ENCODE measurements around the gene KCNMA1.

DNA sequence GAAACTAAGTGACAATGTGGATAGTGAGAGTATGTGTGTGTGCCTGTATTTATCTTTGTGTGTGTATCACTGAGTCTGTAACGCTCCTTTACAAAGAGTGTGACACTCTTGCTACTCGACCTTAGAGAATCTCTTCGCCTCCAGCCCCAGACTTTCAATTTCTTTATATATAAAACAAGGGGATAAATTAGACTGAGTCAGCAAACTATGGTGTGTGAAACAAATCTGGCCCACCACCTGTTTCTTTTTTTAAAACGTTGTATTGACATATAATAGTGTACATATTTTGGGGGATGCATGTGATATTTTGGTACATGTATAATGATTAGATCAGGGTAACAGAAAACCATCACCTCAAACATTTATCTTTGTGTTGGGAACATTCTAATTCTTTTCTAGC lies 240.5 kb downstream of the KCNMA1 start:
- TF ChIP-seq, protein P1, sequence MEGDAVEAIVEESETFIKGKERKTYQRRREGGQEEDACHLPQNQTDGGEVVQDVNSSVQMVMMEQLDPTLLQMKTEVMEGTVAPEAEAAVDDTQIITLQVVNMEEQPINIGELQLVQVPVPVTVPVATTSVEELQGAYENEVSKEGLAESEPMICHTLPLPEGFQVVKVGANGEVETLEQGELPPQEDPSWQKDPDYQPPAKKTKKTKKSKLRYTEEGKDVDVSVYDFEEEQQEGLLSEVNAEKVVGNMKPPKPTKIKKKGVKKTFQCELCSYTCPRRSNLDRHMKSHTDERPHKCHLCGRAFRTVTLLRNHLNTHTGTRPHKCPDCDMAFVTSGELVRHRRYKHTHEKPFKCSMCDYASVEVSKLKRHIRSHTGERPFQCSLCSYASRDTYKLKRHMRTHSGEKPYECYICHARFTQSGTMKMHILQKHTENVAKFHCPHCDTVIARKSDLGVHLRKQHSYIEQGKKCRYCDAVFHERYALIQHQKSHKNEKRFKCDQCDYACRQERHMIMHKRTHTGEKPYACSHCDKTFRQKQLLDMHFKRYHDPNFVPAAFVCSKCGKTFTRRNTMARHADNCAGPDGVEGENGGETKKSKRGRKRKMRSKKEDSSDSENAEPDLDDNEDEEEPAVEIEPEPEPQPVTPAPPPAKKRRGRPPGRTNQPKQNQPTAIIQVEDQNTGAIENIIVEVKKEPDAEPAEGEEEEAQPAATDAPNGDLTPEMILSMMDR (conservative IDR thresholded peaks at IDR 0.05), result no peak
- TF ChIP-seq EZH2 (IDR thresholded peaks at IDR 0.05; ENCODE audit: low read depth), result no peak

Measured in PC-9 (cell line).